NCI-H69 (cell line): ENCODE measurements around the gene KRT15.

Experiments used
- DNase-seq: peaks from one replicate; lab custom pipeline; 2025; lab: John Stamatoyannopoulos, UW

The KRT15 gene

DNA sequence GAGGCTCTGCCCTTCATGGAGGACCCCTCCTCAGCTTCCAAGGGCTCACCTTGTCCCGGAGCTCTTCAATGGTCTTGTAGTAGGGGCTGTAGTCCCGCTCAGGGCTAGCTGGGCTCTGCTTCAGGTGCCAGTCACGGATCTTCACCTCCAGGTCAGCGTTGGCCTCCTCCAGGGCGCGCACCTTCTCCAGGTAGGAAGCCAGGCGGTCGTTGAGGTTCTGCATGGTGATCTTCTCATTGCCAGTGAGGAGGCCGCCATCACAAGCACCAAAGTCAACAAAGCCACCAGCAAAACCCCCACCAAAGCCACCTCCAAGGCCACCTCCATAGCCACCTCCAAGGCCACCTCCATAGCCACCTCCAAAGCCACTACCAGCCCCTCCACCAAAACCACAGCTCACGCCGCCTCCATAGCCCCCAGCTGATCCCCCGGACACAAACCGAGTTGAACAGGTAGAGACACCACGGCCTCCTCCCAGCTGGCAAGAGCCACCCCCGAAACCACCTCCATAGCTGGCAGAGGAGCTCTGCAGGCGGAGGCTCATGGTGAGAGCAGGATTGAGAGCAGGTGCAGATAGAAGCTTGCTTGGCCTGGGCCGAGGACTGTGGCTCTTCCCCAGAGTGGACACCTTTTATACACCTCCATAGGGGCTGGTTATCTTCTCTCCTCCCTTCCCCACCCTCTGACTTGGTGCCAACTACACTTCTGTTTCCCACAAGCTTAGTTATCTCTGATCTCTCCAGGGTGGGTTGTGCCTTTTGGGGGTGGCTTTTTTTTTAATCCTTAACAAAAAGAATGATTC lies 13.5 kb downstream of the KRT15 start, which contains the start of gene KRT13:
KRT13 (minus strand) TSS at position 606 of the 802 bp plus-strand sequence; CDS start at position 544, 62 bp downstream.
- no peak for DNase-seq

DNA sequence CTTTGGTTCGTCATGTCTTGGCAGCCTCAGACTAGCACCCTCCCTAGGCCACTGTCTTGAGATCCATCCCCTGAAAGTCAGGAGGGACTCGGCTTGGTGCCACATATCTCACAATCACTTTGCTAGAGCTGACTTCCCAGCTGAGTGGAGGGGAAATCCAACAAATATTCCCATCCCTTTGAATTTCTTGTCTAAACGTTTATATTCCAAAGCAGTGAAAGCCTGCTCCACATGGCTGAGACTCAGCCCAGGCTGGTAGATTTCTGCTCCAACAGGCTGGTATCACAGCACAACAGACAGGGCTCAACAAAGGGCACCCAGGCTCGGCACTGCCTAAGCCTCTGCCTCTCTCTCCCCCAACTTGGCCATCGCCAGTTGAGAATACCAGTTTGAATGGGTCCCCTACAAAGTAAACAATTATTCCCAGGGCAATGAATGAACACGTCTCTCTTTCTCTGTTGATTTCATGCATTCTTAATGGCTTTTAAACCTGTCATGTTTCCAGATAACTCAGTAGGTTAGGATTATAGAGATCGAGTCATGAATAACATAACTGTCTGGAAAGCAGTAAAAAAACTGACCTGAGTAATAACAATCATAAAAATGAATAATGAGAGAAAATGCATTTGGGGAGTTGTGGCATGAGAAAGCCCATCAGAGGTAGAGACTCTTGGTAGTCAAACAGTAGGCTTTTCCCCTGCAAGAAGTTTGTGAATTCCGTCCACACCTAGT lies 14.3 kb downstream of the KRT15 start:
- no peak for DNase-seq

GRCh38 chr17:41503202-41503601 lies 15.5 kb downstream of the KRT15 start:
- DNase-seq = no peak

DNA sequence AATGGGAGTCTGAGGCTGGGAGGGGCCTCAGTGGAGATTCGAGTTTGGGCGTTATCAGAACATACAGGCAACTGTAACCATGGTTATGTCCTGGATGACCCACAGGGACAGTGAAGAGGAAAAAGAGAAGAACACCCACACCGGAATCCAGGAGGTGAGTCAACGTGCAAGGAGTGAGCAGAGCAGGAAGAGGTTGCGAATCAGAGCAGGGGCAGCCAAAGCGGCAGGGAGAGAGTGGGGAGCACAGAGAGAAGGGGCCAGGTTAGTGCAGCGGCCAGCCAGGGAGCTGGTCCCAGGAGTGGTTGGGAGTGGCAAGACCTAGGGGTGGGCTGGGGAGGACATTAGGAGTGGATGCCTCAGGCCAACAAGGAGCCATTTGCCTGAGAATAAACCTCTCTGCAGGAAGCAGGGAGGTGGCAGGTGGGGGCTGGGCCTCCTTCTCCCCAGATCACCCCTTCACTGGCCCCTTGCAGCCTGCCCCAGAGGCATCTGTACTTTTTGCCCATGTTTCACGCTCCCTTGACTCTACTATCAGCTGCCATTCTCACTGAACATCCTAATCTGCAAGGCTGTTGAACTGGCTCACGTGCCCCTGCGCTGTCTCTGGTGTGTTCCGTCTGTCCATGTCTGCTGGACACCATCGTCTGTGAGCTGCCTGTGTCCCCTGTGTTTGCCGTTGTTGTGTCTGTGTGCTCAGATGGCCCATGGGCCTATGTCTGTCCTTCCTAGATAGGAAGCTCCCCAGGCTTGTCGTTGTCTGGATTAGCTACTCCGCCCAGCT lies 18.4 kb downstream of the KRT15 start:
- DNase-seq = no peak

DNA sequence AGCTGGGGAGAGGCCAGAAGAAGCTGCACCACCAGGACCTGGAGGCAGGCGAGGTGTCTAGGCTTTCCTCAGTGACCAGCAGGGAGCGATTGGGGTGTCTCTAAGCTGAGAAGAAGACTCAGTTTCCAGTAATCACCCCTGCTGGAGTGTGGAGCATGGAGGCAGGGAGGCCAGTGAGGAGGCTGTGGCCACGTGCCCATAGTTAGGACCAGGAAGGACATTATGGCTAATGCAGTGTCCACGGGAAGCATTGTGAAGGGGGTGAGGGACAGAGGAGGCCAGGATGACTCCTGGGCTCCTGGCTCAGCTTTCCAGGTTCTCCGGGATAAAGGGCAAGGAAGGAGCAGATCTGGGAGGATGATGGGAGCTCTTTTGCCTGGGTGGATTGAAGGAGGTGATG lies 19.0 kb downstream of the KRT15 start:
- no peak for DNase-seq

DNA sequence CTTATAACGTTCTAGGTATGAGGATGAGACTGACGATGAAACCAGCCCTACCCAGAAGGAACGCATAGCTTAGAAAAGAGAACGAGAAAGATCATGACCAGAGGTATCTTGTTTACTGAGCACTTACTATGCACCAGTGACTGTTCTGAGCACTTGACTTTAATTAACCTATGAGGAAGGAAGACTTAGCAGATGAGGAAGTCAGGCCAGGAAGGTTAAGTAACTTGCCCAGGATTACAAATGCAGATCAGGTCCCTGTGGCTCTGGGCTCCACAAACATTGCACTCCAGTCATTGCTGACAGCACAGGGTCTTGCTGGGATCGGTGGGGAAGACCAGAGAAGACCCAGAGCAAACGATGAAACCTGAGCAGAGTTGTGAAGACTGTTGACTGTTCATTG lies 20.4 kb downstream of the KRT15 start:
- no peak for DNase-seq

DNA sequence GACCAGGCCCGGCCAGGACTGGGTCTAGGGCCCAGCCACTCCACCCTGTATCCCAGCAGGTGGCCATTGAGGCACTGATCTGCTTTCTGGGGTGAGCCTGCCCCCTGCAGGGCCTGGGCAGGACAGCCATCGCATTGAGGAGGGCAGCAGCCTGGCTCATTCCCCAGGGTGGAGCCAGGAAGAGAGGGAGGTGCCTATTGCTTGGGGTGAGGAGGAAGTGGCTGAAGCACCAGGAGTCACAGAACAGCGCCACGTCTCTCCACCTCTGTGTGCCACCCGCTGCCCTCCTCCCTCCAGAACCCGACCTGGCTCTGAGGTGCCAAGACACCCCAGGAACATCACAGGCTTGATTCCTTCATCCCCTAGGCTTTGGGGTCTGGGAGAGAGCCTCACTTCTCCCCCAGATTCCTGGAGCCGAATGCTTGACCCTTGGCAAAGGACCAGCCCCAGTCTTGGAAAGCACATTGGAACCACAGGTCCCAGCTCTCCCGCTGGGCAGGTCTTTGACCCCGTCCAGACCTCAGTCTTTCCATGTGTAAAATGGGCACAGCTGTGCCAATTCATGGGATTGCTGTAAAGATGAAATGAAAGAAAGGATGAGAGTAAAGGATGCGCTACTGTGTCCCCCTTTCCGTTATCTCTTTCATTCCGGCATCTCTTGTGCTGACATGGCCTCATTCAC lies 21.7 kb downstream of the KRT15 start:
- peak; percentile 90 for DNase-seq

DNA sequence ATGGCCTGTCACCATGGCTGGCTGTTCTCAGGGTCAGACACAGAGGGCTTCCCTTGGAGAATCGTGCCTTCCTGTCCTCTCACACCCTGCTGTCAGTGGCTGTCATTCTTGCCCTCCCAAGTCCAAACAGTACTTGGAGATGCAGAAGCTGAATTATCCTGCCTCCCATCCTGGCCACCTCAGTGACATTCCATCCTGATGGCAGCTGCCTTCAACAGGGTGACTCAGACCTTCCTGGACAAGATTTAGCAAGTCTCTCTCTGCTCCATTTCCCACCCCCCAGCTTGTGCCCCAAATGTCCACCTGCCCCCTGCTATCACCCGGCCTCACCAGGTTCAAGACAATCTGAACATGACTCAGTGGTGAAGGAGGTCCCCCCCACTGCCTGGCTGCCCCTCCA lies 24.2 kb downstream of the KRT15 start:
- DNase-seq = no peak

- peak; percentile 95 for DNase-seq
Observed at GRCh38 chr17:41492771-41493170, 25.9 kb downstream of the KRT15 start.

DNA sequence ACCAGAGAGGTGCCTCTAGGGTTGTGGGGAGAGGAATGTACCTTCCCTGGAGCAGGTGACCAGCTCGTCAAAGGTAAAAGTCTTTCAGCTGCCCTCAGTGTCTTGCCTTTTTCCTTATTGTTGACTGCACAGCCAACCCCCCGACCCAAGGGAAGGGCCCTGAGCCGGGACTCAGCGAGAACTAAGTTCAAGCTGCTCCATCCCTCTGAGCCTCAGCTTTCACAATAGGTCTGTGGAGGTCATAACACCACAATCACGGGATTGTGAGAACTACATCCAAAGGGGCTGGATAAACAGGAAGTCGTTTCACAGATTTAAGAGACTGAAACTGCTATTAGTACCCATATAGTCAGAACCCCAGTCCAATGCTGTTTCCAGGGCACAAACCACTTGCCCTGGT lies 26.3 kb downstream of the KRT15 start:
- DNase-seq = no peak

- DNase-seq = no peak
Observed at GRCh38 chr17:41491476-41491875, 27.2 kb downstream of the KRT15 start.

- peak; percentile 23 for DNase-seq
Observed at GRCh38 chr17:41490000-41490990, 28.4 kb downstream of the KRT15 start.

GRCh38 chr17:41489531-41489930 lies 29.2 kb downstream of the KRT15 start, which contains the start of gene KRT36:
KRT36 (minus strand) TSS chr17:41489910; CDS start chr17:41489864, 46 bp downstream.
- DNase-seq = no peak

GRCh38 chr17:41486809-41487530 lies 31.7 kb downstream of the KRT15 start:
- DNase-seq = peak; percentile 26

GRCh38 chr17:41486316-41486715 lies 32.4 kb downstream of the KRT15 start:
- DNase-seq = no peak

GRCh38 chr17:41484920-41485904 lies 33.5 kb downstream of the KRT15 start:
- no peak for DNase-seq

GRCh38 chr17:41483991-41484826 lies 34.5 kb downstream of the KRT15 start:
- no peak for DNase-seq

DNA sequence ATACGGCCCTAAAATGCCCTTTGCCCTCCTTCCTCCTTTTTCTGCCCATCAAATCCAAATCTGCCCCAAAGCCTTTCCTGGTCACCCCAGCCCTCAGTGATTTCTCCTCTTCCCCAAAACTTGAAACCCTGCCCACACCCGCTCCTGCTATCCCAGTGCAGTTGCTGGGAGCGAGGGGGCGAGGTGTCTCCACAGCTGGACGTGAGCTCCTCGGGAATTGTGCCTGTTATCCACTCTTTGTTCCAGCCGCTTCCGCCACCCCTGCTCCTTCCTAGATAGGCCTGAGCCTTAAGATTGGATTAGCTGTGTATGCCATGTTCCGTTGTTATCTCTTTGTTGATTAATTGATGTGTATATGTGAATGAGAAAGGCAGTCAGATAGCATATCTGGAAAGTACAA lies 35.2 kb downstream of the KRT15 start:
- no peak for DNase-seq
